ENCODE measurements around the gene CIP2A.

Gene CIP2A

DNA sequence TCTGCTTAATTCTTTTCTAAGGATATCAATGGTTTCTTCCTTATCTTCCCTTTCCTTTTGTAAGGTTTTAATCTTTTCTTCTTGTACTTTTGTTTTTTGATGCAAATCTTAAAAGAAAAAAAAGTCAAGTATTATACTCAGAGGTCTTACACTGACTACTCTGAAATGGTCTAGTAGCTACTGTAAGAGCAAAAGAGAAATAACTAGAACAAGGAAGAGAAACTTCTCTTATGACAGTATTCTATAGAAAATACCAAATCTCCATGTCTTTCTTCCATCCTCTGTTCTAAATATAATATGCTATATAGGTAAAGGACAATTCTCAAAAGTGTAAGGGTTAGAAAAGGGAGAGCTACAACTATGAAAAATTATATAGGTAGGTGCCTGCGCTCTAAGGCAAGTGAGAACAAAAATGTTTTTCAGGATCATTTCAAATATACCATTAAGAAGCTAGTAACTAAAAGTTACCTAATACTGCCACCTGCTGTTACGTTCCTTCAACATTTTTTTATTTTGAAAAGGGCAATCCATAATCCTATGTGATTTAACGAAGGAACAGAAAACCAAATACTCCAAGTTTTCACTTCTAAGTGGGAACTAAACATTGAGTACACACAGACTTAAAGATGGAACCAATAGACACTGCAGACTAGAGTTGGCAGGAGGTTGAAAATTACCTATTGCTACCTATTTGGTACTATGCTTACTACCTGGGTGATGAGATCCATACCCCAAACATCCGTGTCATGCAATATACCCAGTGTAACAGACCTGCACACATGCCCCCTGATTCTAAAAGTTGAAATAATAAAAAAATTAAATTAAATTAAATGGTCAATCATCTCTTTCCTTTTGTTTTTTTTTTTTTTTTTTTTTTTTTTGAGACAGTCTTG, 36.7 kb downstream of the CIP2A start:
- no peaks in the 10 kb centered on the region for H3K9me3 ChIP-seq (ENCODE audit: control insufficient read depth, low read length)
- H3K4me2 ChIP-seq (ENCODE audit: low read length) = no peak overlapping the region
- H3K79me2 ChIP-seq = no peaks in the 10 kb centered on the region
- H3K27ac ChIP-seq = no peak overlapping the region
- H3K4me3 ChIP-seq (ENCODE audit: low read depth, low read length) = no peak overlapping the region
- peak overlapping the region; percentile 53 for H2AFZ ChIP-seq
- TF ChIP-seq, protein P1, sequence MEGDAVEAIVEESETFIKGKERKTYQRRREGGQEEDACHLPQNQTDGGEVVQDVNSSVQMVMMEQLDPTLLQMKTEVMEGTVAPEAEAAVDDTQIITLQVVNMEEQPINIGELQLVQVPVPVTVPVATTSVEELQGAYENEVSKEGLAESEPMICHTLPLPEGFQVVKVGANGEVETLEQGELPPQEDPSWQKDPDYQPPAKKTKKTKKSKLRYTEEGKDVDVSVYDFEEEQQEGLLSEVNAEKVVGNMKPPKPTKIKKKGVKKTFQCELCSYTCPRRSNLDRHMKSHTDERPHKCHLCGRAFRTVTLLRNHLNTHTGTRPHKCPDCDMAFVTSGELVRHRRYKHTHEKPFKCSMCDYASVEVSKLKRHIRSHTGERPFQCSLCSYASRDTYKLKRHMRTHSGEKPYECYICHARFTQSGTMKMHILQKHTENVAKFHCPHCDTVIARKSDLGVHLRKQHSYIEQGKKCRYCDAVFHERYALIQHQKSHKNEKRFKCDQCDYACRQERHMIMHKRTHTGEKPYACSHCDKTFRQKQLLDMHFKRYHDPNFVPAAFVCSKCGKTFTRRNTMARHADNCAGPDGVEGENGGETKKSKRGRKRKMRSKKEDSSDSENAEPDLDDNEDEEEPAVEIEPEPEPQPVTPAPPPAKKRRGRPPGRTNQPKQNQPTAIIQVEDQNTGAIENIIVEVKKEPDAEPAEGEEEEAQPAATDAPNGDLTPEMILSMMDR (IDR thresholded peaks at IDR 0.05) = peak; percentile 51
- no peak overlapping the region for H3K9ac ChIP-seq
- no peaks in the 10 kb centered on the region for H3K27me3 ChIP-seq (ENCODE audit: control insufficient read depth, insufficient read depth, low read length)
- no peaks in the 10 kb centered on the region for H3K4me1 ChIP-seq
- H3K36me3 ChIP-seq (ENCODE audit: control insufficient read depth, insufficient read depth, low read length) = no peaks in the 10 kb centered on the region

DNA sequence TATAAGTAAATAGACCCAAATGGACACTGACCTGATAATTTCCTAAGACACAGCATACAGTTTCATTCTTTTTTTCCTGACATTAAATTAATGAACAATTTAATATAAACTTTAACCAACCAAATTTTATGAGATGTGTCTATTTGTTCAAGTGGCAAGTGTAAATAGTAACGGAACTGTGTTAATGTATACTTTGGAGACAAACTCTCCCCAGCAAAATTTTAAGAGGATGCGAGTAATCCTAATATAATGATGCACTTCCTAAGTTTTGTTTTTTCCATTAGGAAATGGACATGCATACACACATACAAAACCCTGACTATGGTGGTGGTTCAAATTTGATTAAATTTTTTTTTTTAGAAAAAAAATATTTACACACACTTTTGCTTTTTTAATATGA, 40.4 kb downstream of the CIP2A start:
- no peak overlapping the region for H2AFZ ChIP-seq
- H3K9ac ChIP-seq = no peak overlapping the region
- H3K36me3 ChIP-seq (ENCODE audit: control insufficient read depth, insufficient read depth, low read length) = no peaks in the 10 kb centered on the region
- no peak overlapping the region for H3K4me2 ChIP-seq (ENCODE audit: low read length)
- no peaks in the 10 kb centered on the region for H3K27me3 ChIP-seq (ENCODE audit: control insufficient read depth, insufficient read depth, low read length)
- no peaks in the 10 kb centered on the region for H3K9me3 ChIP-seq (ENCODE audit: control insufficient read depth, low read length)
- H3K27ac ChIP-seq = no peak overlapping the region
- no peaks in the 10 kb centered on the region for H3K79me2 ChIP-seq
- H3K4me1 ChIP-seq = no peaks in the 10 kb centered on the region
- no peak overlapping the region for H3K4me3 ChIP-seq (ENCODE audit: low read depth, low read length)
- TF ChIP-seq, protein P1 (IDR thresholded peaks at IDR 0.05) = no peak

DNA sequence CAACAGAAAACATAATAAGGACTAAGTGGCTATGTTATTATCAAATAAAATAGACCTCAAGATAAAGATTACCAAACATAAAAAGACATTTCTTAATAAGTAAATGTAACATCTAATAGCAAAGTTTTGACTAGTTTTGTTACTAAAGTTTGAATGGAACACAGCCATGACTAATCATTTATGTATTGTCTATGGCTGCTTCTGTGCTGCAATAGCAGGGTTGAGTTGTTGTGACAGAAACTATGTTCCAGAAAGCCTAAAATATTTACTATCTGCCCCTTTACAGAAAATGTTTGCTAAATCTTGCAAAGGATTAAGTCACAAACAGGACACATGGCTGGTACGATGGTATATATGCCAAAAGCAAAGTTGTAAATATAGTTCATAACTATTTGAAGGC, 40.9 kb downstream of the CIP2A start:
- Histone ChIP-seq H3K27ac (no peak overlapping the region), H3K4me2 (ENCODE audit: low read length) (no peak overlapping the region), H3K9me3 (ENCODE audit: control insufficient read depth, low read length) (no peaks in the 10 kb centered on the region), H3K27me3 (ENCODE audit: control insufficient read depth, insufficient read depth, low read length) (no peaks in the 10 kb centered on the region), H3K36me3 (ENCODE audit: control insufficient read depth, insufficient read depth, low read length) (no peaks in the 10 kb centered on the region), H3K9ac (no peak overlapping the region), H3K4me3 (ENCODE audit: low read depth, low read length) (no peak overlapping the region), H2AFZ (no peak overlapping the region), H3K79me2 (no peaks in the 10 kb centered on the region), H3K4me1 (no peaks in the 10 kb centered on the region)
- TF ChIP-seq, protein P1 (IDR thresholded peaks at IDR 0.05) = no peak

DNA sequence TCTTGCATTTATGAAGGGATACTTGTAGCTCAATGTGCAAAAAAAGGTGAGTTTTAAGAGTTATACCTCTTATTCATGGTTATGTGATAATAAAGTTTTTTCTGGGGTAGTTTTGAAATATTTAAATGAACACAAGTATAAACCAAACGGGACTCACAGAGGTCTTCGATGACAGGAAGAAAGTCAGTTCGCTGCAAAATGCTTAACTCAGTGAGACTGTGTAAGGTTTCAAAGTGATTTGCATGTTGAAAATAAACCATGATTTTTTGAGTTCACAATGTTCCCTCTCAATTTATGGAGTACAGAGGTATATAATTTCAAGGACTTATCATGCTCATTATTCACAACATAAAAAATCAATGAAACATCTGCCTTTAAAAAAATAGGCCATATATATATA, 42.5 kb downstream of the CIP2A start:
- H3K4me2 ChIP-seq (ENCODE audit: low read length) = peak overlapping the region; percentile 7
- no peak overlapping the region for H3K27ac ChIP-seq
- H3K9me3 ChIP-seq (ENCODE audit: control insufficient read depth, low read length) = no peaks in the 10 kb centered on the region
- no peak overlapping the region for H3K4me3 ChIP-seq (ENCODE audit: low read depth, low read length)
- H3K27me3 ChIP-seq (ENCODE audit: control insufficient read depth, insufficient read depth, low read length) = no peaks in the 10 kb centered on the region
- H3K9ac ChIP-seq = no peak overlapping the region
- H2AFZ ChIP-seq = no peak overlapping the region
- TF ChIP-seq, protein P1 (IDR thresholded peaks at IDR 0.05) = no peak
- H3K4me1 ChIP-seq = no peaks in the 10 kb centered on the region
- H3K36me3 ChIP-seq (ENCODE audit: control insufficient read depth, insufficient read depth, low read length) = no peaks in the 10 kb centered on the region
- no peaks in the 10 kb centered on the region for H3K79me2 ChIP-seq

DNA sequence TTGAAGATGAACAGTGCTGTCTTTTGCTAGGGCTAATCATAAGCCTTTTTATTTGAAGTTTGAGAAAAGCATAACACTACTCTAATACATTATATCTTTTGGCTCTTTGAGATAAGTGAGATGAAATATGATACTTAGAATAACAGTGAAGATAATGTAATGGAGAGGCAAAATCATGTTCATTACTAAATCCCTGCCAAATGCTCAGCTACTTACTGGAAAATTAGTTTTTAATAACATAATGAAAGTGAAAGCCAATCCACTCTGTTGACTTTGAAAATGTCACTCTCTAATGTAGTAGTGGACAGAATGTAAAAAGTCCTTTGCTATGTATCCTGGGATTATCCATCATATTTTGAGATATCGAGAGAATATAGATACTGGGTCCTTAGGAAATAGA, 43.0 kb downstream of the CIP2A start:
- H3K4me3 ChIP-seq (ENCODE audit: low read depth, low read length) = no peak overlapping the region
- H3K27ac ChIP-seq = no peak overlapping the region
- H3K79me2 ChIP-seq = no peaks in the 10 kb centered on the region
- no peaks in the 10 kb centered on the region for H3K36me3 ChIP-seq (ENCODE audit: control insufficient read depth, insufficient read depth, low read length)
- TF ChIP-seq, protein P1 (IDR thresholded peaks at IDR 0.05) = no peak
- no peaks in the 10 kb centered on the region for H3K9me3 ChIP-seq (ENCODE audit: control insufficient read depth, low read length)
- no peaks in the 10 kb centered on the region for H3K27me3 ChIP-seq (ENCODE audit: control insufficient read depth, insufficient read depth, low read length)
- no peak overlapping the region for H2AFZ ChIP-seq
- H3K9ac ChIP-seq = no peak overlapping the region
- peak overlapping the region; percentile 7 for H3K4me2 ChIP-seq (ENCODE audit: low read length)
- H3K4me1 ChIP-seq = no peaks in the 10 kb centered on the region

All from parathyroid adenoma (tissue), 2 donors.